HepG2 (cell line): ENCODE results near the gene FAM131A. TPM values are rescaled to one million over a fixed set of nuclear protein-coding genes. Genes with fewer than 3 reads are reported as not detected.

Experiments used
- ZKSCAN5 ChIP-seq: sonication (generic); formaldehyde crosslinking; IDR thresholded peaks from 2 replicates; pipeline ENCODE4 v1.5.1; 2020; ENCODE audit warnings: mild to moderate bottlenecking, missing genetic modification reagents
- polyA plus RNA-seq, 8 experiments: library from polyadenylated mRNA; depleted of rRNA in 3 of 8; stranded (reverse) in 7 of 8; unstranded in 1 of 8; fragments of >200 nt; fragmentation: Illumina TruSeq in 4 of 8; extraction: Trizol in 4 of 8; gene quantifications; 2 replicates each; pipeline versions ENCODE4 v1.2.1 to v1.2.3, GENCODE V29; 2011 to 2016; ENCODE audit warnings: low read depth in 4 of 8, missing spikeins in 1 of 8, mixed read lengths in 1 of 8; ENCODE audit not compliant: insufficient read depth in 1 of 8
- total RNA-seq, 5 experiments: library from RNA; depleted of rRNA; stranded (reverse); fragments of >200 nt; fragmentation: Illumina TruSeq; extraction: Trizol; gene quantifications; 2 replicates each; pipeline ENCODE4 v1.2.3, GENCODE V29; 2016; ENCODE audit warnings: low read depth in 1 of 5
- TF ChIP-seq, protein P1 (sequence below), 2 experiments: sonication (generic) in 1 of 2; formaldehyde crosslinking in 1 of 2; IDR thresholded peaks; 2 replicates each; pipeline versions ENCODE4 v1.6.1 to v1.9.0; 2014 to 2022; ENCODE audit warnings: antibody characterized with exemption in 1 of 2, borderline replicate concordance in 1 of 2, inconsistent platforms in 1 of 2, low read depth in 1 of 2, missing genetic modification reagents in 1 of 2
- TF ChIP-seq, protein P2 (sequence below): sonication (generic); formaldehyde crosslinking; IDR thresholded peaks from 2 replicates; pipeline ENCODE4 v1.9.0; 2021; ENCODE audit warnings: mild to moderate bottlenecking, missing genetic modification reagents
- TF ChIP-seq, protein P3 (sequence below): sonication (generic); formaldehyde crosslinking; IDR thresholded peaks from 2 replicates; pipeline ENCODE4 v1.4.0; 2020; ENCODE audit warnings: mild to moderate bottlenecking, missing genetic modification reagents, borderline replicate concordance
- TF ChIP-seq, protein P4 (sequence below): sonication (generic); formaldehyde crosslinking; IDR thresholded peaks from 2 replicates; pipeline ENCODE4; 2020; ENCODE audit warnings: missing genetic modification reagents, mild to moderate bottlenecking, borderline replicate concordance

FAM131A gene
- total and polyA plus RNA-seq, 2 of the 13 experiments (the other 11 are each of a cell fraction or from before 2014, with no cell fraction given) = 9.2 to 9.3 TPM

DNA sequence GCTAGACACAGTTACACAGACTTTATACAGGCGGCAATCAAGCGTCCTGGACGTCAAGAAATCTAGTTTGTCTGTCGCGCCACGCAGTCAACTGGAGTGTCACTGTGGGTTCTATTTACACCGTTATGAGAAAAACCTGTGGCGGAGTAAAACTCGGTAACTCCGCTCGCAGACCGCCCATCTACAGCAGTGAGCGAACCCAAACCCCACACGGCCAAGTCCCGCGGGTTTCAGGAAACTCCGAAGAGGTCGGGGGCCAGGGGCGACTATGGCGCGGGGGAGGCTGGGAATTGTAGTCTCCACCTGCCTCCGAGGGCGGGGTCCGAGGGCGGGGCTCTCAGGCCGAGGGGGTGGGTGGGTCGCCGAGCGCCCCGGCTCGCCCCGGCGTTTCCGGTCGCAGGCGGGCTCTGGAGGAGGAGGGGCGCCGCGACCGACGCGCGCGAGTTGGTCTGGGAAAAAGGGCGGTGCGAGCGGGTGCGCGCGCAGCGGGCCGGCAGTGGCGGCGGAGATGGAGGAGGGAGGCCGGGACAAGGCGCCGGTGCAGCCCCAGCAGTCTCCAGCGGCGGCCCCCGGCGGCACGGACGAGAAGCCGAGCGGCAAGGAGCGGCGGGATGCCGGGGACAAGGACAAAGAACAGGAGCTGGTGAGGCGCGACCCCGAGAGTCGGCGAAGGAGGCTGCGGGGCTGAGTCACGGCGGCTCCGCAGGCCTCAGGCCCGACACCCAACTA is 38.5 kb upstream of the FAM131A start, which contains the start of gene PSMD2 (continued):
- TF ChIP-seq, protein P1, sequence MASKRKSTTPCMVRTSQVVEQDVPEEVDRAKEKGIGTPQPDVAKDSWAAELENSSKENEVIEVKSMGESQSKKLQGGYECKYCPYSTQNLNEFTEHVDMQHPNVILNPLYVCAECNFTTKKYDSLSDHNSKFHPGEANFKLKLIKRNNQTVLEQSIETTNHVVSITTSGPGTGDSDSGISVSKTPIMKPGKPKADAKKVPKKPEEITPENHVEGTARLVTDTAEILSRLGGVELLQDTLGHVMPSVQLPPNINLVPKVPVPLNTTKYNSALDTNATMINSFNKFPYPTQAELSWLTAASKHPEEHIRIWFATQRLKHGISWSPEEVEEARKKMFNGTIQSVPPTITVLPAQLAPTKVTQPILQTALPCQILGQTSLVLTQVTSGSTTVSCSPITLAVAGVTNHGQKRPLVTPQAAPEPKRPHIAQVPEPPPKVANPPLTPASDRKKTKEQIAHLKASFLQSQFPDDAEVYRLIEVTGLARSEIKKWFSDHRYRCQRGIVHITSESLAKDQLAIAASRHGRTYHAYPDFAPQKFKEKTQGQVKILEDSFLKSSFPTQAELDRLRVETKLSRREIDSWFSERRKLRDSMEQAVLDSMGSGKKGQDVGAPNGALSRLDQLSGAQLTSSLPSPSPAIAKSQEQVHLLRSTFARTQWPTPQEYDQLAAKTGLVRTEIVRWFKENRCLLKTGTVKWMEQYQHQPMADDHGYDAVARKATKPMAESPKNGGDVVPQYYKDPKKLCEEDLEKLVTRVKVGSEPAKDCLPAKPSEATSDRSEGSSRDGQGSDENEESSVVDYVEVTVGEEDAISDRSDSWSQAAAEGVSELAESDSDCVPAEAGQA (IDR thresholded peaks at IDR 0.05; ENCODE audit: low read depth) = no peak; the same call in 1 of the 2 replicates
- TF ChIP-seq, protein P1 (CRISPR knock-in tag; IDR thresholded peaks at IDR 0.05; ENCODE audit: borderline replicate concordance) = 0 out of 2 replicates have a peak, but pooled peaks have one; percentile 24
- TF ChIP-seq, protein P2, sequence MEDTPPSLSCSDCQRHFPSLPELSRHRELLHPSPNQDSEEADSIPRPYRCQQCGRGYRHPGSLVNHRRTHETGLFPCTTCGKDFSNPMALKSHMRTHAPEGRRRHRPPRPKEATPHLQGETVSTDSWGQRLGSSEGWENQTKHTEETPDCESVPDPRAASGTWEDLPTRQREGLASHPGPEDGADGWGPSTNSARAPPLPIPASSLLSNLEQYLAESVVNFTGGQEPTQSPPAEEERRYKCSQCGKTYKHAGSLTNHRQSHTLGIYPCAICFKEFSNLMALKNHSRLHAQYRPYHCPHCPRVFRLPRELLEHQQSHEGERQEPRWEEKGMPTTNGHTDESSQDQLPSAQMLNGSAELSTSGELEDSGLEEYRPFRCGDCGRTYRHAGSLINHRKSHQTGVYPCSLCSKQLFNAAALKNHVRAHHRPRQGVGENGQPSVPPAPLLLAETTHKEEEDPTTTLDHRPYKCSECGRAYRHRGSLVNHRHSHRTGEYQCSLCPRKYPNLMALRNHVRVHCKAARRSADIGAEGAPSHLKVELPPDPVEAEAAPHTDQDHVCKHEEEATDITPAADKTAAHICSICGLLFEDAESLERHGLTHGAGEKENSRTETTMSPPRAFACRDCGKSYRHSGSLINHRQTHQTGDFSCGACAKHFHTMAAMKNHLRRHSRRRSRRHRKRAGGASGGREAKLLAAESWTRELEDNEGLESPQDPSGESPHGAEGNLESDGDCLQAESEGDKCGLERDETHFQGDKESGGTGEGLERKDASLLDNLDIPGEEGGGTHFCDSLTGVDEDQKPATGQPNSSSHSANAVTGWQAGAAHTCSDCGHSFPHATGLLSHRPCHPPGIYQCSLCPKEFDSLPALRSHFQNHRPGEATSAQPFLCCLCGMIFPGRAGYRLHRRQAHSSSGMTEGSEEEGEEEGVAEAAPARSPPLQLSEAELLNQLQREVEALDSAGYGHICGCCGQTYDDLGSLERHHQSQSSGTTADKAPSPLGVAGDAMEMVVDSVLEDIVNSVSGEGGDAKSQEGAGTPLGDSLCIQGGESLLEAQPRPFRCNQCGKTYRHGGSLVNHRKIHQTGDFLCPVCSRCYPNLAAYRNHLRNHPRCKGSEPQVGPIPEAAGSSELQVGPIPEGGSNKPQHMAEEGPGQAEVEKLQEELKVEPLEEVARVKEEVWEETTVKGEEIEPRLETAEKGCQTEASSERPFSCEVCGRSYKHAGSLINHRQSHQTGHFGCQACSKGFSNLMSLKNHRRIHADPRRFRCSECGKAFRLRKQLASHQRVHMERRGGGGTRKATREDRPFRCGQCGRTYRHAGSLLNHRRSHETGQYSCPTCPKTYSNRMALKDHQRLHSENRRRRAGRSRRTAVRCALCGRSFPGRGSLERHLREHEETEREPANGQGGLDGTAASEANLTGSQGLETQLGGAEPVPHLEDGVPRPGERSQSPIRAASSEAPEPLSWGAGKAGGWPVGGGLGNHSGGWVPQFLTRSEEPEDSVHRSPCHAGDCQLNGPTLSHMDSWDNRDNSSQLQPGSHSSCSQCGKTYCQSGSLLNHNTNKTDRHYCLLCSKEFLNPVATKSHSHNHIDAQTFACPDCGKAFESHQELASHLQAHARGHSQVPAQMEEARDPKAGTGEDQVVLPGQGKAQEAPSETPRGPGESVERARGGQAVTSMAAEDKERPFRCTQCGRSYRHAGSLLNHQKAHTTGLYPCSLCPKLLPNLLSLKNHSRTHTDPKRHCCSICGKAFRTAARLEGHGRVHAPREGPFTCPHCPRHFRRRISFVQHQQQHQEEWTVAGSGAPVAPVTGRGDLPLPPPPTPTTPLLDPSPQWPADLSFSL = no peak
- TF ChIP-seq, protein P3, sequence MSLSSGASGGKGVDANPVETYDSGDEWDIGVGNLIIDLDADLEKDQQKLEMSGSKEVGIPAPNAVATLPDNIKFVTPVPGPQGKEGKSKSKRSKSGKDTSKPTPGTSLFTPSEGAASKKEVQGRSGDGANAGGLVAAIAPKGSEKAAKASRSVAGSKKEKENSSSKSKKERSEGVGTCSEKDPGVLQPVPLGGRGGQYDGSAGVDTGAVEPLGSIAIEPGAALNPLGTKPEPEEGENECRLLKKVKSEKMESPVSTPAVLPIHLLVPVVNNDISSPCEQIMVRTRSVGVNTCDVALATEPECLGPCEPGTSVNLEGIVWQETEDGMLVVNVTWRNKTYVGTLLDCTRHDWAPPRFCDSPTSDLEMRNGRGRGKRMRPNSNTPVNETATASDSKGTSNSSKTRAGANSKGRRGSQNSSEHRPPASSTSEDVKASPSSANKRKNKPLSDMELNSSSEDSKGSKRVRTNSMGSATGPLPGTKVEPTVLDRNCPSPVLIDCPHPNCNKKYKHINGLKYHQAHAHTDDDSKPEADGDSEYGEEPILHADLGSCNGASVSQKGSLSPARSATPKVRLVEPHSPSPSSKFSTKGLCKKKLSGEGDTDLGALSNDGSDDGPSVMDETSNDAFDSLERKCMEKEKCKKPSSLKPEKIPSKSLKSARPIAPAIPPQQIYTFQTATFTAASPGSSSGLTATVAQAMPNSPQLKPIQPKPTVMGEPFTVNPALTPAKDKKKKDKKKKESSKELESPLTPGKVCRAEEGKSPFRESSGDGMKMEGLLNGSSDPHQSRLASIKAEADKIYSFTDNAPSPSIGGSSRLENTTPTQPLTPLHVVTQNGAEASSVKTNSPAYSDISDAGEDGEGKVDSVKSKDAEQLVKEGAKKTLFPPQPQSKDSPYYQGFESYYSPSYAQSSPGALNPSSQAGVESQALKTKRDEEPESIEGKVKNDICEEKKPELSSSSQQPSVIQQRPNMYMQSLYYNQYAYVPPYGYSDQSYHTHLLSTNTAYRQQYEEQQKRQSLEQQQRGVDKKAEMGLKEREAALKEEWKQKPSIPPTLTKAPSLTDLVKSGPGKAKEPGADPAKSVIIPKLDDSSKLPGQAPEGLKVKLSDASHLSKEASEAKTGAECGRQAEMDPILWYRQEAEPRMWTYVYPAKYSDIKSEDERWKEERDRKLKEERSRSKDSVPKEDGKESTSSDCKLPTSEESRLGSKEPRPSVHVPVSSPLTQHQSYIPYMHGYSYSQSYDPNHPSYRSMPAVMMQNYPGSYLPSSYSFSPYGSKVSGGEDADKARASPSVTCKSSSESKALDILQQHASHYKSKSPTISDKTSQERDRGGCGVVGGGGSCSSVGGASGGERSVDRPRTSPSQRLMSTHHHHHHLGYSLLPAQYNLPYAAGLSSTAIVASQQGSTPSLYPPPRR = no peak
- TF ChIP-seq, protein P4, sequence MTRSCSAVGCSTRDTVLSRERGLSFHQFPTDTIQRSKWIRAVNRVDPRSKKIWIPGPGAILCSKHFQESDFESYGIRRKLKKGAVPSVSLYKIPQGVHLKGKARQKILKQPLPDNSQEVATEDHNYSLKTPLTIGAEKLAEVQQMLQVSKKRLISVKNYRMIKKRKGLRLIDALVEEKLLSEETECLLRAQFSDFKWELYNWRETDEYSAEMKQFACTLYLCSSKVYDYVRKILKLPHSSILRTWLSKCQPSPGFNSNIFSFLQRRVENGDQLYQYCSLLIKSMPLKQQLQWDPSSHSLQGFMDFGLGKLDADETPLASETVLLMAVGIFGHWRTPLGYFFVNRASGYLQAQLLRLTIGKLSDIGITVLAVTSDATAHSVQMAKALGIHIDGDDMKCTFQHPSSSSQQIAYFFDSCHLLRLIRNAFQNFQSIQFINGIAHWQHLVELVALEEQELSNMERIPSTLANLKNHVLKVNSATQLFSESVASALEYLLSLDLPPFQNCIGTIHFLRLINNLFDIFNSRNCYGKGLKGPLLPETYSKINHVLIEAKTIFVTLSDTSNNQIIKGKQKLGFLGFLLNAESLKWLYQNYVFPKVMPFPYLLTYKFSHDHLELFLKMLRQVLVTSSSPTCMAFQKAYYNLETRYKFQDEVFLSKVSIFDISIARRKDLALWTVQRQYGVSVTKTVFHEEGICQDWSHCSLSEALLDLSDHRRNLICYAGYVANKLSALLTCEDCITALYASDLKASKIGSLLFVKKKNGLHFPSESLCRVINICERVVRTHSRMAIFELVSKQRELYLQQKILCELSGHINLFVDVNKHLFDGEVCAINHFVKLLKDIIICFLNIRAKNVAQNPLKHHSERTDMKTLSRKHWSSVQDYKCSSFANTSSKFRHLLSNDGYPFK (CRISPR knock-in tag) = no peak; the same call in 1 of the 2 replicates
- TF ChIP-seq ZKSCAN5 (CRISPR knock-in tag) = no peak
